ENCODE measurements around the gene SEC31B. TPM values are rescaled to one million over a fixed set of nuclear protein-coding genes. Genes with fewer than 3 reads are reported as not detected.

SEC31B gene
- total and polyA plus RNA-seq, 3 experiments from 2014 or later: 2.3 to 15.8 (median 15.4) TPM

DNA sequence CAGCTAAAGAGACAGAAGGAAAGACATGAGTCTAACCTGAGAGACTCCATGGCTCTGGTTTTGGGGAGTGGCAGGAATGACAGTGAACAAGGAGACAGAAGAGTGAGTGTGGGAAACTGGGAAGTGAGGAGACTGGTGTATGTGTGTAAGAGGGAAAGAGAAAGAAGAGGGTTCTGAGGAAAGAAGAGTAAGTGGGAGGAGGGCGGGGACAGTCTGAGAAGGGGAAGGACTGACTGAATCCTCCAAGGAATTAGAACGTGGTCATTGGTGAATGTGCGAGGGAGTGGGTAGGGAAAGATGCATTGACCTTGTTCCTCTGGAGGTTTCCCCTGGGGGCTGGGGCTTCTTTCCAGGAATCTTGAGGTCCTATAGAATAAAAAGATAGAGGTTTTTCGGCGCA, 30.3 kb downstream of the SEC31B start:
- Mint-ChIP-seq H3K4me3 (no peak overlapping the region), H3K4me1 (no peaks in the 10 kb centered on the region), H3K36me3 (peaks cover 19 to 78% (median 19%) of the 10 kb centered on the region in 3 donors), H3K27ac (peak overlapping the region in 1 of 8 donors; percentile 75), H3K27me3 (no peaks in the 10 kb centered on the region), H3K9me3 (no peaks in the 10 kb centered on the region)
- Histone ChIP-seq H3K4me3 (ENCODE audit: low read length) (no peak overlapping the region), H3K9me3 (ENCODE audit: low read length) (no peaks in the 10 kb centered on the region), H3K36me3 (ENCODE audit: insufficient read depth, low read length) (peaks cover 24% of the 10 kb centered on the region), H3K4me1 (ENCODE audit: insufficient read depth, low read length) (no peaks in the 10 kb centered on the region), H3K27ac (ENCODE audit: low read depth, low read length) (no peak overlapping the region), H3K27me3 (ENCODE audit: insufficient read depth, low read length, poor library complexity, severe bottlenecking) (no peaks in the 10 kb centered on the region)
- POLR2A ChIA-PET: no interaction called here
- CTCF ChIA-PET: no interaction called here
- DNase-seq: no peak

DNA sequence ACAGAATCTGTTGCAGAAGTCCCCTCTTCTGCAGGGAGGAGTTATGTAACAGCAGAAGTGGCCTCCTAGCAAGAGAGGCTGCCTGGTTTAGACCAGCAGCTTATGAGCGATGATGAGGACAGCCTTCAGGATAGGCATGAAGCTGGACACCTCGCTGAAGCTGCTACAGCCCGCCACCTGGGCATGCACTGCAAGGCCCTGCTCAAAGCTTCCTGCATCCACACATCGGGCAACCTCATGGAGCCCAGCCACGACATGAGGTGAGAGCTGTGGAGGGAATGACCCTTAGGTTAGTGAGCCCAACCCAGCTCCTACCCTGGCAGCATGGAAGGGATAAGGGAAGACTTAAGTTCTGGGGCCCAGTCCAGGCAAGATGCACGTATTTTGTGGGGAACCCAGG, 32.1 kb downstream of the SEC31B start:
- CTCF ChIA-PET: interaction anchor here (4.5 kb wide), 1 partner anchor 22 kb away, joined by 15 read pairs; no protein-coding TSS in a partner anchor
- no peaks in the 10 kb centered on the region for H3K27me3 ChIP-seq (ENCODE audit: insufficient read depth, low read length, poor library complexity, severe bottlenecking)
- Mint-ChIP-seq H3K4me1 (peaks cover 7 to 8% (median 7%) of the 10 kb centered on the region in 3 donors), H3K27me3 (no peaks in the 10 kb centered on the region), H3K27ac (no peak overlapping the region), H3K9me3 (no peaks in the 10 kb centered on the region), H3K36me3 (peaks cover 12 to 62% (median 19%) of the 10 kb centered on the region in 3 donors), H3K4me3 (no peak overlapping the region)
- H3K9me3 ChIP-seq (ENCODE audit: low read length): no peaks in the 10 kb centered on the region
- no peaks in the 10 kb centered on the region for H3K4me1 ChIP-seq (ENCODE audit: insufficient read depth, low read length)
- H3K4me3 ChIP-seq (ENCODE audit: low read length): no peak overlapping the region
- H3K36me3 ChIP-seq (ENCODE audit: insufficient read depth, low read length): peaks cover 19% of the 10 kb centered on the region
- H3K27ac ChIP-seq (ENCODE audit: low read depth, low read length): no peak overlapping the region
- no peak for DNase-seq
- POLR2A ChIA-PET: no interaction called here

DNA sequence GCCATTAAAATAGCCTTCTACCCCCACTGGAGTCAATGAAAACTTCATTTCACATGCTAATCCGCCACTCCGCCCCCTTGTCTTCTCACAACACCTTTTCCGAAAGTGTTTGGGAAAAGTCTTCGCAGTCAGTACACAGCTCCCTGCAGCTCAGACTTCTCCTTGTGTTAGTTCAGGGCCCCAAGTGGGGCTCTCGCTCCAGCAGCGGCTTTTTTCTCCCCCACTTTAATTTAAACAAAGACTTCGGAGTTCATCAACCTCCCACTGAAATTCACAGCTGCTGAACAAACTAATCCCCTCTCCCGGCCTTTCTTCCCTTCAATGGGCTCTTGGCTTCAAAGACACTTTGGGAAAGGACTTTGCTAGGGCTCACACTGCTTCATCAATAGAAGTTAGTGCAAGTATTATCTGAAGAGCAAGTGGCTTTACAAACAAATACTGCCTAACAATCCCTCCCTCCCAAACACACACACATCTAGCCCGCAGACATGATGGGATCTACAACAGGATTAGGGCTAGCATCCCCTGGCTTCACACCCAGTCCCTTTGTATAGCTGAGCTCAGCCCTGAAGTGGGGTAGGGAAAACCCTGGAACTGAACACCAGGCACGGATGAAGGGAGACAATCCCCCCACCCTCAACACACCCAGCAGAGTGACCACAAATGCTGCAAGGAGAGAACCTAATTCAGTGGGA, 33.7 kb downstream of the SEC31B start:
- Histone ChIP-seq H3K27ac (ENCODE audit: low read depth, low read length) (no peak overlapping the region), H3K9me3 (ENCODE audit: low read length) (no peaks in the 10 kb centered on the region), H3K4me3 (ENCODE audit: low read length) (no peak overlapping the region), H3K4me1 (ENCODE audit: insufficient read depth, low read length) (no peaks in the 10 kb centered on the region), H3K36me3 (ENCODE audit: insufficient read depth, low read length) (peaks cover 16% of the 10 kb centered on the region), H3K27me3 (ENCODE audit: insufficient read depth, low read length, poor library complexity, severe bottlenecking) (no peaks in the 10 kb centered on the region)
- Mint-ChIP-seq H3K36me3 (peaks cover 12 to 51% (median 13%) of the 10 kb centered on the region in 3 donors), H3K9me3 (no peaks in the 10 kb centered on the region), H3K27ac (peak overlapping the region in 2 of 8 donors; percentile 2 to 30), H3K27me3 (peaks cover 2 to 4% of the 10 kb centered on the region in 2 donors), H3K4me1 (peaks cover 11 to 15% (median 12%) of the 10 kb centered on the region in 3 donors), H3K4me3 (no peak overlapping the region)
- POLR2A ChIA-PET: no interaction called here
- no peak for DNase-seq
- CTCF ChIA-PET: interaction anchor here (4.5 kb wide), 1 partner anchor 23 kb away, joined by 15 read pairs; no protein-coding TSS in a partner anchor

DNA sequence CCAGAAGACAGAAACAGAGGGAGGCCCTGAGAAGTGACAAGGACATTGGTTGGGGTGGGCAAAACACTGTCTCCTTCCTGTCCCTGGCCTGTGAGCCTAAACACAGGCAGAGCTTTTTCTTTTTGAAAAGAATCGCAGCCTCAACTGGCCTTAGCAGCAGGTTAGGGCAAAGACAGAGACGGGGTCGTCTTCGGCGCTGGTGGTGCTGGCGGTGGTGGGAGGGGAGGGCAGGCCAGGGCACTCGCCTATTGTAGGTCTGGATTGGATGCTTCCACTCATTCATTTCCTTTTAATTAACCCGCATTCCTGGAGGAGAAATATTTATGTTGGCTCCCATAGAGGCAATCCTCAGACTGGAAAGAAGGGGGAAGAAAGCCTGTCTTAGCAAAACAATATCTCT, 34.3 kb downstream of the SEC31B start:
- Histone ChIP-seq H3K9me3 (ENCODE audit: low read length) (no peaks in the 10 kb centered on the region), H3K4me3 (ENCODE audit: low read length) (no peak overlapping the region), H3K27ac (ENCODE audit: low read depth, low read length) (no peak overlapping the region), H3K36me3 (ENCODE audit: insufficient read depth, low read length) (peaks cover 13% of the 10 kb centered on the region), H3K4me1 (ENCODE audit: insufficient read depth, low read length) (no peaks in the 10 kb centered on the region), H3K27me3 (ENCODE audit: insufficient read depth, low read length, poor library complexity, severe bottlenecking) (peaks cover 5% of the 10 kb centered on the region)
- ChIA-PET POLR2A (no interaction called here), CTCF (interaction anchor here (4.5 kb wide), 1 partner anchor 24 kb away, joined by 15 read pairs; no protein-coding TSS in a partner anchor)
- DNase-seq: no peak
- peaks cover 5 to 8% of the 10 kb centered on the region in 2 donors for H3K27me3 Mint-ChIP-seq
- peaks cover 9 to 45% (median 13%) of the 10 kb centered on the region in 3 donors for H3K36me3 Mint-ChIP-seq
- no peak overlapping the region for H3K4me3 Mint-ChIP-seq
- H3K4me1 Mint-ChIP-seq: peaks cover 11 to 15% (median 12%) of the 10 kb centered on the region in 3 donors
- no peaks in the 10 kb centered on the region for H3K9me3 Mint-ChIP-seq
- no peak overlapping the region for H3K27ac Mint-ChIP-seq

- H3K27ac ChIP-seq (ENCODE audit: low read depth, low read length): no peak overlapping the region
- POLR2A ChIA-PET: no interaction called here
- Mint-ChIP-seq H3K36me3 (peaks cover 6 to 33% (median 9%) of the 10 kb centered on the region in 3 donors), H3K4me3 (peak overlapping the region in 4 of 7 donors; percentile 8 to 82 (median 48)), H3K27me3 (peaks cover 12 to 18% of the 10 kb centered on the region in 2 donors), H3K4me1 (peaks cover 11 to 15% (median 12%) of the 10 kb centered on the region in 3 donors), H3K9me3 (no peaks in the 10 kb centered on the region), H3K27ac (peak overlapping the region in 2 of 8 donors; percentile 29 to 67)
- H3K9me3 ChIP-seq (ENCODE audit: low read length): no peaks in the 10 kb centered on the region
- DNase-seq: no peak
- H3K4me1 ChIP-seq (ENCODE audit: insufficient read depth, low read length): no peaks in the 10 kb centered on the region
- CTCF ChIA-PET: interaction anchor here (1.4 to 5.3 kb wide), 9 partner anchors 10 to 52 kb away, joined by 4 to 80 read pairs (median 18); partner anchors contain the start of genes HIF1AN, NDUFB8 and SEC31B
- no peak overlapping the region for H3K4me3 ChIP-seq (ENCODE audit: low read length)
- peaks cover 7% of the 10 kb centered on the region for H3K27me3 ChIP-seq (ENCODE audit: insufficient read depth, low read length, poor library complexity, severe bottlenecking)
- H3K36me3 ChIP-seq (ENCODE audit: insufficient read depth, low read length): peaks cover 8% of the 10 kb centered on the region
These were observed 35.6 kb downstream of the SEC31B start for GRCh38 chr10:100483876-100484666.

GRCh38 chr10:100482834-100483185, 36.9 kb downstream of the SEC31B start:
- POLR2A ChIA-PET: interaction anchor here (1.6 kb wide), 1 partner anchor 36 kb away, joined by 4 read pairs; no protein-coding TSS in a partner anchor
- no peak overlapping the region for H3K27ac ChIP-seq (ENCODE audit: low read depth, low read length)
- Mint-ChIP-seq H3K9me3 (no peaks in the 10 kb centered on the region), H3K27me3 (peaks cover 12 to 27% of the 10 kb centered on the region in 2 donors), H3K4me1 (peaks cover 11 to 15% (median 12%) of the 10 kb centered on the region in 3 donors), H3K36me3 (peaks cover 2 to 23% (median 9%) of the 10 kb centered on the region in 3 donors), H3K4me3 (peak overlapping the region; percentile 74 to 93 (median 82)), H3K27ac (no peak overlapping the region)
- CTCF ChIA-PET: interaction anchor here (0.9 to 5.3 kb wide), 19 partner anchors 9 to 146 kb away, joined by 3 to 80 read pairs (median 8); partner anchors contain the start of genes HIF1AN, NDUFB8, SEC31B and WNT8B
- H3K27me3 ChIP-seq (ENCODE audit: insufficient read depth, low read length, poor library complexity, severe bottlenecking): peaks cover 7% of the 10 kb centered on the region
- DNase-seq: no peak
- no peaks in the 10 kb centered on the region for H3K36me3 ChIP-seq (ENCODE audit: insufficient read depth, low read length)
- no peak overlapping the region for H3K4me3 ChIP-seq (ENCODE audit: low read length)
- no peaks in the 10 kb centered on the region for H3K4me1 ChIP-seq (ENCODE audit: insufficient read depth, low read length)
- no peaks in the 10 kb centered on the region for H3K9me3 ChIP-seq (ENCODE audit: low read length)

GRCh38 chr10:100482181-100482833, 37.4 kb downstream of the SEC31B start:
- Histone ChIP-seq H3K27me3 (ENCODE audit: insufficient read depth, low read length, poor library complexity, severe bottlenecking) (peaks cover 7% of the 10 kb centered on the region), H3K36me3 (ENCODE audit: insufficient read depth, low read length) (no peaks in the 10 kb centered on the region), H3K9me3 (ENCODE audit: low read length) (no peaks in the 10 kb centered on the region), H3K4me3 (ENCODE audit: low read length) (peak overlapping the region; percentile 60), H3K4me1 (ENCODE audit: insufficient read depth, low read length) (no peaks in the 10 kb centered on the region), H3K27ac (ENCODE audit: low read depth, low read length) (no peak overlapping the region)
- Mint-ChIP-seq H3K4me1 (peaks cover 11 to 15% (median 12%) of the 10 kb centered on the region in 3 donors), H3K27ac (peak overlapping the region in 4 of 8 donors; percentile 52 to 76 (median 62)), H3K9me3 (no peaks in the 10 kb centered on the region), H3K27me3 (peaks cover 12 to 27% of the 10 kb centered on the region in 2 donors), H3K36me3 (peaks cover 2 to 19% (median 9%) of the 10 kb centered on the region in 3 donors), H3K4me3 (peak overlapping the region; percentile 74 to 93 (median 82))
- POLR2A ChIA-PET: interaction anchor here (1.0 to 1.6 kb wide), 2 partner anchors 28 to 36 kb away, joined by 4 read pairs; no protein-coding TSS in a partner anchor
- peak; percentile 54 to 74 (median 65) for DNase-seq
- CTCF ChIA-PET: interaction anchor here (0.8 to 5.3 kb wide), 22 partner anchors 9 to 145 kb away, joined by 3 to 80 read pairs (median 8); partner anchors contain the start of genes HIF1AN, NDUFB8, SEC31B and WNT8B

Measured in CD8-positive, alpha-beta memory T cell (primary cell).